CD4-positive, alpha-beta T cell treated with Interleukin-6 at 100 ng/mL for 8 hours (primary cell): Measurements from ENCODE around the gene SLC13A3.

Source experiments
- DNase-seq: peaks from one replicate; pipeline ENCODE4 v3.0.0-alpha.2; 2020; ENCODE audit warnings: mixed read lengths, low spot score

Gene SLC13A3

DNA sequence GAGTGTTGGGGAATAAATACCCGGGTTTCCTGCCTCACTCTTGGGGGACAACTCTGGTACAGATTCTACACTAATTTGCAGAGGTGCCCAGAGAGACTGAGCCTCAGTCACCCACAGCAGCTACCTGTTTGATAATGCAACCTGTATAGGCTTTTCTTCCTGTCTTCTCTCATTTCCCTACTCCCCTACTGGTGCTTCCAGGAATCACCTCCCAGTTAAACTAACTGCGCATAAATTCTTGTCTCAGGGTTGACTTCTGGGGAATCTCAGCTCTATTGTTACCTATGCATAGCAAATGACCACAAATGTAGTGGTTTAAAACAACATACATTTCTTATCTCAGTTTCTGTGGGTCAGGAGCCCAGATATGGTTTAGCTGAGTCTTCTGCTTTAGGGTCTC is 112.1 kb downstream of the SLC13A3 start:
- no peak for DNase-seq

DNA sequence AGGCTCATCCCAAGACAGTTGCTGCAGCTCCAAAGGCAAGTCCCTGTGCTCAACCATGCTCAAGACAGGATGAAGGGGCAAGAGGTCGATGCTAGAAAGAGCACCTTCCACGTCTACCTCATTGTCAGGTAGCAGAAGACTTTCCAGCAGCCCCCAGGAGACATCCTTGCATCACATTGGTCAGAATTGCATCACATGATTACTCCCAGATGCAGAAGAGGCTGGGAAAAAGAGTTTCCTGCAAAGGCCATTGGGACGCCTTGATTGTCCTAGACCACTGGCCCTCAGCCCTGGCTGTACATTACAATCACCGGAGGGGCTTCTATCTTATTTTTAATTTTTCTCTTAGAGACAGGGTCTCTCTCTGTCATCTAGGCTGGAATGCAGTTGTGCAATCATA is 120.6 kb downstream of the SLC13A3 start:
- no peak for DNase-seq

GRCh38 chr20:46523696-46524328 is 127.4 kb downstream of the SLC13A3 start:
- no peak for DNase-seq

DNA sequence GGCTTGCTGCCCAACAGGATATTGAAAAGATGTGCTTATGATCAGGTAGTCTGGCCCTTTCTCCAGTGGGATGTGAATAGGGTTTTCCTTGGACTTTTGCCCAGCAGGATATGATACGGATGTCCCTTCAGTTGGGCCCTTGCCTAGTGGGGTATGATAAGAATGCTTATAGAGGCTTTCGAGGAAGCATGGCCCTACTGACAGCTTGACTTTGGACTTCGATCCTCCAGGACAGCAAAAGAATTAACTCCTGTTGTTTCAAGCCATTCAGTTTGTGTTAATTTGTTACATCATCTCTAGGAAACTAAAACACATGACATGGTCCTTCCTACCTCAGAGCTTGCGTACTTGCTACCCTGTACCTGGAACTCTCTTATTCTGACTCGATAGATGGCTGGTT is 128.2 kb downstream of the SLC13A3 start:
- no peak for DNase-seq

DNA sequence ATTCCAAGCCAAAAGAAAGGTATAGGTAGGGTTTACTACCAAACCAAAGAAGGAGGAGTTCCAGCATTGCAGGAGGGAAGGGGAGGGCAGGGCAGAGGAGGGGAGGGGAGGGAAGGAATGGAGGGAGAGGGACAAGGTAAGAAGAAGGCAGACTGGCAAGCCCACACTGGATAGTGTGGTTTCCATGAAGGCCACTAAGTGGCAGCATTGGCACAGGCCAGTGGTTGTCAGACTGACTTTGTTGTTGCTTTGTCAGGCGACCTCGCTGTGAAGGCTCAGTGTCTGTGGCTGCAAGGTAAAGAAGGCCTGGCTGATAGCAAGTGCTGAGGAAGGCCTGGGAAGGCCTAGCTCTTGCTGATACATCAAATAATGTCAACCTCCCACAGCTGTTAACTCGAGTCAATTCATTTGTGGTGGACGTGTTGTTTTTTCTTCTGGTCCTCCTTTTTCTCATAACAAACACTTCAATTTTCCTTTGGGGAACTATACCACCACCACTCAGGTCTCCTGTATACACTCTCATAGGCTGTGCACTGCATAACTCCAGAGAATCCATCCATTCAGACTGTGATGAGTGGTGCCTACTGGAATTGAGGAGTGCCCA is 130.2 kb downstream of the SLC13A3 start:
- DNase-seq, result peak; percentile 36

DNA sequence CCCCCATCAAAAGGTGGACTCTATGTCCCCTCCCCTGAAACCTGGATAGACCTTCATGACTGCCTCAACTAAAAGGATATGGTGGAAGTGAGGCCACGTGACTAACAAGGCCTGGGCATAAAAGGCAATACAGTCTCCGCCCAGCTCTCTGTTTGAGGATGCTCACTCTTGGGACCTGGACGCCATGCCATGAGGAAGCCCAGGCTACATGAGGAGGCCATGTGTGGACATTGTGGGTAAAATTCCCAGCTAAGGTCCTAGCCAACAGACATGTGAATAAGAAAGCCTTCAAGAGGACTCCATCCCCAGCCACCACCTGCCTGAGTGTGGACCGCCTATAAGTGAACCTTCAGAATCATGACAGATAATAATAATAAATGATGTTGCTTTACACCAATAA is 130.7 kb downstream of the SLC13A3 start:
- DNase-seq, result no peak

GRCh38 chr20:46519471-46520068 is 131.7 kb downstream of the SLC13A3 start:
- no peak for DNase-seq

- DNase-seq, result no peak
Measured at GRCh38 chr20:46512943-46513844, 138.1 kb downstream of the SLC13A3 start, which contains the start of gene ZNF334. ZNF334 (minus strand) TSS chr20:46513559; CDS start chr20:46512102, 1,457 bp downstream.

- DNase-seq, result no peak
Measured at GRCh38 chr20:46509523-46509922, 141.7 kb downstream of the SLC13A3 start.
